Natural killer cell (primary cell): ENCODE results near the gene ALPK1. TPM values are rescaled to one million over a fixed set of nuclear protein-coding genes. Genes with fewer than 3 reads are reported as not detected.

Source experiments
- ATAC-seq, 3 donors: fragments of 150-1000 bp in 2 of 3; fragments of 200-7000 bp in 1 of 3; cut with Tn5 transposase; 1 replicate in 1 of 3; 2 replicates in 2 of 3; pipeline ENCODE4 v1.10.0; 2021; ENCODE audit warnings: mild to moderate bottlenecking in 2 of 3, moderate library complexity in 2 of 3
- DNase-seq, 2 donors: peaks; one replicate each; pipeline versions ENCODE4 v3.0.0 to v3.0.0-alpha.2; 2013 to 2021; ENCODE audit warnings: mixed read lengths in 1 of 2
- H3K27ac ChIP-seq: one replicate; pipeline ENCODE4 v1.5.1; 2013; ENCODE audit warnings: mild to moderate bottlenecking, low read length
- H3K27me3 ChIP-seq: one replicate; pipeline ENCODE4 v1.6.1; 2013; ENCODE audit warnings: low read length; ENCODE audit not compliant: control insufficient read depth, insufficient read depth
- H3K36me3 ChIP-seq: one replicate; pipeline ENCODE4 v1.6.1; 2013; ENCODE audit warnings: low read length; ENCODE audit not compliant: control insufficient read depth, insufficient read depth
- H3K4me1 ChIP-seq: one replicate; pipeline ENCODE4 v1.6.1; 2013; ENCODE audit warnings: low read length; ENCODE audit not compliant: control insufficient read depth, insufficient read depth
- H3K4me3 ChIP-seq: one replicate; pipeline ENCODE4 v1.5.1; 2013; ENCODE audit warnings: low read length
- H3K9me3 ChIP-seq: one replicate; pipeline ENCODE4 v1.6.1; 2013; ENCODE audit warnings: low read length; ENCODE audit not compliant: control insufficient read depth, insufficient read depth
- H3K27ac Mint-ChIP-seq, 2 donors: one replicate each; pipeline ENCODE4 v1.8.0; 2022; ENCODE audit warnings: mild to moderate bottlenecking in 2 of 2, mixed read lengths in 2 of 2, moderate library complexity in 1 of 2
- H3K27me3 Mint-ChIP-seq, 2 donors: one replicate each; pipeline ENCODE4 v1.8.0; 2022; ENCODE audit warnings: low read depth in 2 of 2, mixed read lengths in 2 of 2
- H3K36me3 Mint-ChIP-seq: one replicate; pipeline ENCODE4 v1.8.0; 2022; ENCODE audit warnings: mixed read lengths
- H3K4me1 Mint-ChIP-seq, 2 donors: one replicate each; pipeline ENCODE4 v1.8.0; 2022; ENCODE audit warnings: mixed read lengths in 2 of 2
- H3K4me3 Mint-ChIP-seq: one replicate; pipeline ENCODE4 v1.8.0; 2022; ENCODE audit warnings: mild to moderate bottlenecking, moderate library complexity, mixed read lengths
- H3K9me3 Mint-ChIP-seq, 2 donors: one replicate each; pipeline ENCODE4 v1.8.0; 2022; ENCODE audit warnings: mixed read lengths in 2 of 2
- CTCF ChIP-seq: fragments of 200-600 bp; IDR thresholded peaks from one replicate; pipeline ENCODE4 v1.8.0; 2022; ENCODE audit warnings: antibody characterized with exemption
- WGBS: methylation state at CpG from one replicate; pipeline ENCODE4 v1.1.7; 2013; ENCODE audit warnings: missing lambda C conversion rate; ENCODE audit not compliant: insufficient coverage; 5-methylcytosine and 5-hydroxymethylcytosine counted together
- intact Hi-C: fragments of 100-400 bp; cut with micrococcal nuclease; formaldehyde crosslinking; loops from one replicate; pipeline ENCODE4 v1.14.2; 2022
- total RNA-seq, 4 donors: library from RNA; stranded (reverse); fragments of 120-200 nt in 1 of 4; gene quantifications; one replicate each; pipeline versions ENCODE4 v1.2.3 to v1.2.4, GENCODE V29; 2013 to 2022

ALPK1 gene
- total RNA-seq, 3 donors from 2014 or later (not counting 1 experiment from before 2014, with no cell fraction given), result 1.9 to 6.5 (median 3.9) TPM

GRCh38 chr4:112411781-112412550 is 114.8 kb downstream of the ALPK1 start:
- no peak overlapping the region for H3K4me3 ChIP-seq
- H3K36me3 Mint-ChIP-seq, result no peaks in the 10 kb centered on the region
- peaks cover 0 to 2% of the 10 kb centered on the region in 2 donors for H3K9me3 Mint-ChIP-seq
- H3K36me3 ChIP-seq, result no peaks in the 10 kb centered on the region
- no peaks in the 10 kb centered on the region for H3K4me1 ChIP-seq
- H3K9me3 ChIP-seq, result no peaks in the 10 kb centered on the region
- H3K27ac ChIP-seq, result no peak overlapping the region
- no peak for DNase-seq
- intact Hi-C loops, result no loop called here
- no peak for TF ChIP-seq CTCF
- WGBS, result 94% methylated on average over 31 of the region's 32 CpGs
- no peak overlapping the region for H3K4me3 Mint-ChIP-seq
- H3K4me1 Mint-ChIP-seq, result no peaks in the 10 kb centered on the region
- no peaks in the 10 kb centered on the region for H3K27me3 Mint-ChIP-seq
- no peaks in the 10 kb centered on the region for H3K27me3 ChIP-seq
- no peak overlapping the region for H3K27ac Mint-ChIP-seq
- ATAC-seq, result no peak

DNA sequence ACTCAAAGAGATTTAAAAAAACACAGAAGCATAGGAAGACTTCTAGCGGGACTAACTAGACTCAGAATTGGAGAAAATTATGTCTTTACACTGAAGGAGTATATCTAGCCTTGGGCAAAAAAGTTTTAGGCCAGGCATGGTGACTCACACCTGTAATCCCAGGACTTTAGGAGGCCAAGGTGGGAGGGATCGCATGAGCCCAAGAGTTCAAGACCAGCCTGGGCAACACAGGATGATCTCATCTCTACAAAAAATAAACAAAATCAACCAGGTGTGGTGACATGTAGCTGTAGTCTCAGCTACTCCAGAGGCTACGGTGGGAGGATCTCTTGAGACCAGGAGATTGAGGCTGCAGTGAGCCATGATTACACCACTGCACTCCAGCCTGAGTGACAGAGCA is 119.3 kb downstream of the ALPK1 start:
- H3K4me3 Mint-ChIP-seq, result no peak overlapping the region
- H3K9me3 ChIP-seq, result no peaks in the 10 kb centered on the region
- H3K4me3 ChIP-seq, result no peak overlapping the region
- DNase-seq, result no peak
- H3K27ac Mint-ChIP-seq, result no peak overlapping the region
- no peak overlapping the region for H3K27ac ChIP-seq
- no peak for TF ChIP-seq CTCF
- peaks cover 0 to 2% of the 10 kb centered on the region in 2 donors for H3K9me3 Mint-ChIP-seq
- H3K36me3 ChIP-seq, result no peaks in the 10 kb centered on the region
- no peaks in the 10 kb centered on the region for H3K27me3 ChIP-seq
- intact Hi-C loops, result no loop called here
- WGBS, result 91% methylated on average over 2 of the region's 3 CpGs
- ATAC-seq, result no peak
- H3K4me1 ChIP-seq, result no peaks in the 10 kb centered on the region
- no peaks in the 10 kb centered on the region for H3K4me1 Mint-ChIP-seq
- no peaks in the 10 kb centered on the region for H3K36me3 Mint-ChIP-seq
- no peaks in the 10 kb centered on the region for H3K27me3 Mint-ChIP-seq

DNA sequence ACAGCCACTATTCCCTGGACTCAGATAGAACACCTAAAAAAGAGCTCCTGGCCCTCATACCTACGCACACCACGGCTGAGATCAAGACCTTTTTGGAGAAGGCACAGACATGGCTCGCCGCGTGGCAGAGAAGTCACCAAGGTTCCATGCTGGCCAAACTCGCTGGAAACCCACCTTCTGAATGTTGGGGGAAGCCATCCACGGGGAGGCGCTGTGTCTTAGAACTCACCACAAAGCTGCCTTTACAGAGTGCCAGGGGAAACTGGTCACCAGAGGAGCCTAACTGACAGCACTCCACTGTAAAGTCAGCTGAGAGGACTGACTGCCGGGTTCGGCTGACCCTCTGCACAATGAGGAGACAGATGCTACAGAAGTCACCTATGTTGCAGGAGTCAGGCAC is 120.9 kb downstream of the ALPK1 start:
- no peaks in the 10 kb centered on the region for H3K4me1 Mint-ChIP-seq
- no peak for ATAC-seq
- no peak overlapping the region for H3K4me3 ChIP-seq
- intact Hi-C loops, result no loop called here
- H3K27ac ChIP-seq, result no peak overlapping the region
- no peaks in the 10 kb centered on the region for H3K27me3 ChIP-seq
- H3K36me3 Mint-ChIP-seq, result no peaks in the 10 kb centered on the region
- DNase-seq, result no peak
- no peak overlapping the region for H3K27ac Mint-ChIP-seq
- no peaks in the 10 kb centered on the region for H3K27me3 Mint-ChIP-seq
- WGBS, result 97% methylated on average over 10 of the region's 10 CpGs
- no peaks in the 10 kb centered on the region for H3K9me3 ChIP-seq
- no peaks in the 10 kb centered on the region for H3K36me3 ChIP-seq
- no peaks in the 10 kb centered on the region for H3K4me1 ChIP-seq
- TF ChIP-seq CTCF, result no peak
- no peak overlapping the region for H3K4me3 Mint-ChIP-seq
- peaks cover 0 to 2% of the 10 kb centered on the region in 2 donors for H3K9me3 Mint-ChIP-seq

GRCh38 chr4:112421911-112422310 is 124.7 kb downstream of the ALPK1 start:
- Histone ChIP-seq H3K9me3 (no peaks in the 10 kb centered on the region), H3K36me3 (no peaks in the 10 kb centered on the region), H3K4me3 (no peak overlapping the region), H3K27me3 (no peaks in the 10 kb centered on the region), H3K4me1 (no peaks in the 10 kb centered on the region), H3K27ac (no peak overlapping the region)
- no peak for TF ChIP-seq CTCF
- H3K4me1 Mint-ChIP-seq, result no peaks in the 10 kb centered on the region
- intact Hi-C loops, result no loop called here
- no peak overlapping the region for H3K27ac Mint-ChIP-seq
- H3K4me3 Mint-ChIP-seq, result no peak overlapping the region
- no peak for ATAC-seq
- no peaks in the 10 kb centered on the region for H3K9me3 Mint-ChIP-seq
- 98% methylated on average over 7 of the region's 7 CpGs for WGBS
- H3K27me3 Mint-ChIP-seq, result no peaks in the 10 kb centered on the region
- no peak for DNase-seq
- no peaks in the 10 kb centered on the region for H3K36me3 Mint-ChIP-seq
